ENCODE data around the gene YAP1.

GRCh38 chr11:102243399-102243884 lies 133.2 kb downstream of the YAP1 start:
- no peak for TF ChIP-seq SIN3A (IDR thresholded peaks at IDR 0.05; ENCODE audit: borderline replicate concordance, insufficient read depth, low read length)
- TF ChIP-seq, protein P1, sequence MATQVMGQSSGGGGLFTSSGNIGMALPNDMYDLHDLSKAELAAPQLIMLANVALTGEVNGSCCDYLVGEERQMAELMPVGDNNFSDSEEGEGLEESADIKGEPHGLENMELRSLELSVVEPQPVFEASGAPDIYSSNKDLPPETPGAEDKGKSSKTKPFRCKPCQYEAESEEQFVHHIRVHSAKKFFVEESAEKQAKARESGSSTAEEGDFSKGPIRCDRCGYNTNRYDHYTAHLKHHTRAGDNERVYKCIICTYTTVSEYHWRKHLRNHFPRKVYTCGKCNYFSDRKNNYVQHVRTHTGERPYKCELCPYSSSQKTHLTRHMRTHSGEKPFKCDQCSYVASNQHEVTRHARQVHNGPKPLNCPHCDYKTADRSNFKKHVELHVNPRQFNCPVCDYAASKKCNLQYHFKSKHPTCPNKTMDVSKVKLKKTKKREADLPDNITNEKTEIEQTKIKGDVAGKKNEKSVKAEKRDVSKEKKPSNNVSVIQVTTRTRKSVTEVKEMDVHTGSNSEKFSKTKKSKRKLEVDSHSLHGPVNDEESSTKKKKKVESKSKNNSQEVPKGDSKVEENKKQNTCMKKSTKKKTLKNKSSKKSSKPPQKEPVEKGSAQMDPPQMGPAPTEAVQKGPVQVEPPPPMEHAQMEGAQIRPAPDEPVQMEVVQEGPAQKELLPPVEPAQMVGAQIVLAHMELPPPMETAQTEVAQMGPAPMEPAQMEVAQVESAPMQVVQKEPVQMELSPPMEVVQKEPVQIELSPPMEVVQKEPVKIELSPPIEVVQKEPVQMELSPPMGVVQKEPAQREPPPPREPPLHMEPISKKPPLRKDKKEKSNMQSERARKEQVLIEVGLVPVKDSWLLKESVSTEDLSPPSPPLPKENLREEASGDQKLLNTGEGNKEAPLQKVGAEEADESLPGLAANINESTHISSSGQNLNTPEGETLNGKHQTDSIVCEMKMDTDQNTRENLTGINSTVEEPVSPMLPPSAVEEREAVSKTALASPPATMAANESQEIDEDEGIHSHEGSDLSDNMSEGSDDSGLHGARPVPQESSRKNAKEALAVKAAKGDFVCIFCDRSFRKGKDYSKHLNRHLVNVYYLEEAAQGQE (IDR thresholded peaks at IDR 0.05; ENCODE audit: insufficient read depth in 1 of 2, low read depth in 2 of 2, low read length in 2 of 2) = no peak
- TF ChIP-seq POLR2AphosphoS5 (IDR thresholded peaks at IDR 0.05; ENCODE audit: low read depth, low read length) = no peak
- TF ChIP-seq TAF1 (IDR thresholded peaks at IDR 0.05; ENCODE audit: borderline replicate concordance, insufficient read depth, low read length) = no peak
